Hepatocyte (in vitro differentiated cells): ENCODE results near the gene LDB2. TPM values are rescaled to one million over a fixed set of nuclear protein-coding genes. Genes with fewer than 3 reads are reported as not detected.

ENCODE experiments used
- DNase-seq: peaks from one replicate; pipeline ENCODE4 v3.0.0-alpha.2; 2016; ENCODE audit warnings: low spot score
- H2AFZ ChIP-seq: fragments of 200-600 bp; sonication (generic); 2 replicates; pipeline ENCODE4 v1.6.0; 2016; ENCODE audit warnings: antibody characterized with exemption, mild to moderate bottlenecking
- H3K27ac ChIP-seq: fragments of 200-600 bp; sonication (generic); 2 replicates; pipeline ENCODE4 v1.5.1; 2016; ENCODE audit warnings: mild to moderate bottlenecking
- H3K27me3 ChIP-seq: fragments of 200-600 bp; sonication (generic); 2 replicates; pipeline ENCODE4 v1.6.1; 2016
- H3K36me3 ChIP-seq: fragments of 200-600 bp; sonication (generic); replicated peaks from 2 replicates; pipeline ENCODE4 v1.5.1; 2016; ENCODE audit warnings: low read depth; ENCODE audit not compliant: insufficient read depth
- H3K4me1 ChIP-seq: fragments of 200-600 bp; sonication (generic); 2 replicates; pipeline ENCODE4 v1.5.1; 2016; ENCODE audit warnings: mild to moderate bottlenecking, moderate library complexity; ENCODE audit not compliant: insufficient read depth
- H3K4me2 ChIP-seq: fragments of 200-600 bp; sonication (generic); 2 replicates; pipeline ENCODE4 v1.6.0; 2016
- H3K4me3 ChIP-seq: fragments of 200-600 bp; sonication (generic); 2 replicates; pipeline ENCODE4 v1.5.1; 2016; ENCODE audit warnings: mild to moderate bottlenecking
- H3K79me2 ChIP-seq: fragments of 200-600 bp; sonication (generic); 2 replicates; pipeline ENCODE4 v1.6.0; 2017; ENCODE audit warnings: mild to moderate bottlenecking
- H3K9me2 ChIP-seq: fragments of 200-600 bp; sonication (generic); replicated peaks from 2 replicates; pipeline ENCODE4 v1.6.0; 2017; ENCODE audit warnings: mild to moderate bottlenecking; ENCODE audit not compliant: insufficient read depth
- H3K9me3 ChIP-seq: fragments of 200-600 bp; sonication (generic); 2 replicates; pipeline ENCODE4 v1.5.1; 2016; ENCODE audit warnings: low read depth, mild to moderate bottlenecking
- H4K20me1 ChIP-seq: fragments of 200-600 bp; sonication (generic); 2 replicates; pipeline ENCODE4 v1.6.0; 2016; ENCODE audit warnings: mild to moderate bottlenecking; ENCODE audit not compliant: insufficient read depth, poor library complexity, severe bottlenecking
- CTCF ChIP-seq: fragments of 200-600 bp; sonication (generic); IDR thresholded peaks from 2 replicates; pipeline ENCODE4 v1.5.1; 2016; ENCODE audit warnings: antibody characterized with exemption, mild to moderate bottlenecking; ENCODE audit not compliant: poor library complexity
- EZH2 ChIP-seq: fragments of 200-600 bp; sonication (generic); IDR thresholded peaks from 2 replicates; pipeline ENCODE4 v1.6.1; 2016; ENCODE audit warnings: antibody characterized with exemption, mild to moderate bottlenecking, borderline replicate concordance
- EZH2phosphoT487 ChIP-seq: fragments of 200-600 bp; sonication (generic); IDR thresholded peaks from one replicate; pipeline ENCODE4 v1.6.1; 2018; ENCODE audit warnings: antibody characterized with exemption, mild to moderate bottlenecking, low read depth, moderate library complexity; ENCODE audit not compliant: unreplicated experiment, severe bottlenecking
- WGBS: methylation state at CpG from one replicate; pipeline ENCODE4 v1.1.6; 2016; ENCODE audit warnings: low lambda C conversion rate; ENCODE audit errors: missing lambda C conversion rate; 5-methylcytosine and 5-hydroxymethylcytosine counted together
- polyA plus RNA-seq: library from polyadenylated mRNA; unstranded; fragments of >200 nt; fragmentation: Nextera tagmentation; extraction: Ambion mirVana; gene quantifications from 2 replicates; pipeline ENCODE4 v1.2.1, GENCODE V29; 2016
- total RNA-seq: library from RNA; depleted of rRNA; stranded (reverse); fragments of >200 nt; gene quantifications from 2 replicates; pipeline ENCODE4 v1.2.3, GENCODE V29; 2014

Gene LDB2
- total and polyA plus RNA-seq, 2 experiments from 2014 or later: 8.7 to 20.3 TPM

GRCh38 chr4:16881151-16881884 is 17.1 kb downstream of the LDB2 start:
- Histone ChIP-seq H3K9me2 (no peaks in the 10 kb centered on the region), H3K79me2 (no peaks in the 10 kb centered on the region), H3K27ac (no peak overlapping the region), H3K4me3 (no peak overlapping the region), H3K36me3 (no peaks in the 10 kb centered on the region), H3K9me3 (no peaks in the 10 kb centered on the region), H2AFZ (no peak overlapping the region), H3K4me1 (no peaks in the 10 kb centered on the region), H3K4me2 (no peak overlapping the region), H4K20me1 (no peaks in the 10 kb centered on the region), H3K27me3 (no peaks in the 10 kb centered on the region)
- 79% methylated on average over 7 of the region's 7 CpGs for WGBS
- no peak for DNase-seq
- TF ChIP-seq EZH2phosphoT487 (no peak), CTCF (no peak), EZH2 (no peak)

- Histone ChIP-seq H3K4me2 (no peak overlapping the region), H3K4me1 (no peaks in the 10 kb centered on the region), H3K79me2 (no peaks in the 10 kb centered on the region), H3K36me3 (no peaks in the 10 kb centered on the region), H3K4me3 (no peak overlapping the region), H4K20me1 (no peaks in the 10 kb centered on the region), H3K9me2 (no peaks in the 10 kb centered on the region), H2AFZ (no peak overlapping the region), H3K9me3 (no peaks in the 10 kb centered on the region), H3K27ac (no peak overlapping the region), H3K27me3 (no peaks in the 10 kb centered on the region)
- no peak for TF ChIP-seq CTCF
- TF ChIP-seq EZH2phosphoT487: no peak
- no peak for TF ChIP-seq EZH2
- 74% methylated on average over 5 of the region's 5 CpGs for WGBS
- DNase-seq: peak; percentile 38
These were observed 23.0 kb downstream of the LDB2 start for GRCh38 chr4:16875487-16875886.

- Histone ChIP-seq H3K79me2 (no peaks in the 10 kb centered on the region), H3K4me1 (no peaks in the 10 kb centered on the region), H3K4me3 (no peak overlapping the region), H2AFZ (no peak overlapping the region), H4K20me1 (no peaks in the 10 kb centered on the region), H3K27ac (no peak overlapping the region), H3K9me3 (no peaks in the 10 kb centered on the region), H3K27me3 (no peaks in the 10 kb centered on the region), H3K4me2 (no peak overlapping the region), H3K9me2 (no peaks in the 10 kb centered on the region), H3K36me3 (no peaks in the 10 kb centered on the region)
- WGBS: 96% methylated on average over 12 of the region's 12 CpGs
- DNase-seq: no peak
- TF ChIP-seq EZH2phosphoT487: no peak
- no peak for TF ChIP-seq EZH2
- no peak for TF ChIP-seq CTCF
These were observed 28.7 kb downstream of the LDB2 start for GRCh38 chr4:16869594-16870245.
